ENCODE results near the gene CCDC82. TPM values are rescaled to one million over a fixed set of nuclear protein-coding genes. Genes with fewer than 3 reads are reported as not detected.

The CCDC82 gene
- total RNA-seq, 2 donors from 2014 or later = 13.6 to 23.6 TPM

DNA sequence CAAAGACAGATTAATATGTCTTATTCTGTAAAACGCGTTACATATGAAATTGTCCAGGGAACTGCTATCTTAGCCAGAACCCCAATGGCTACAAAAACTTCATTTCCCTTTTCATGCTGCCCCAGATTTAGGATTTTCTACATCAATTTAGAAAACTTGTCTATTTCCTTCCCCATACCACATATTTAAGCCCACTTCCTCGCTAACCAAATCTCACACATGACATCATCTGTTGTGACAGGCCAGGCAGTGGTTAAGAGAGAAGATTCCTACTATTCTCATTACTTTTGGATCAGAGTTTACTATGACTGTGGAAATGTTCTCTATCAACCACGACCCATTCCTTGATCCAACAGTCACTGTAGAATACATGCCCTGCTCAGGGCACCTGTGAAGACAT is 15.9 kb downstream of the CCDC82 start:
- intact Hi-C loops (cut with DNase I, micrococcal nuclease) = no loop called here
- ATAC-seq = no peak
- no peak for DNase-seq

DNA sequence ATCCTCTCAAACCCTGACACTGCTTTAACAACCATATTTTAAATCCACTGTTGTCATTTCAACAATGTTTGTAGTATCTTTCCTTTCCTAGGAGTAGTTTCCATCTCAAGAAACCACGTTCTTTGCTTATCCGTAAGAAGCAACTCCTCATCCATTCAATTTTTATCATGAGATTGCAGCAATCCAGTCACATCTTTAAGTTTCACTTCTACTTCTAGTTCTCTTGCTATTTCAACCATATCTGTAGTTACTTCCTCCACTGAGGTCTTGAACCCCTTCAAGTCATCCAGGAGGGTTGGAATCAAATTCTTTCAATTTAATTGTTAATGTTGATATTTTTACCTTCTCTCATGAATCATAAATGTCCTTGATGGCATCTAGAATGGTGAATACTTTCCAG is 22.4 kb downstream of the CCDC82 start:
- intact Hi-C loops (cut with DNase I, micrococcal nuclease) = no loop called here
- ATAC-seq (no peak), DNase-seq (no peak)

DNA sequence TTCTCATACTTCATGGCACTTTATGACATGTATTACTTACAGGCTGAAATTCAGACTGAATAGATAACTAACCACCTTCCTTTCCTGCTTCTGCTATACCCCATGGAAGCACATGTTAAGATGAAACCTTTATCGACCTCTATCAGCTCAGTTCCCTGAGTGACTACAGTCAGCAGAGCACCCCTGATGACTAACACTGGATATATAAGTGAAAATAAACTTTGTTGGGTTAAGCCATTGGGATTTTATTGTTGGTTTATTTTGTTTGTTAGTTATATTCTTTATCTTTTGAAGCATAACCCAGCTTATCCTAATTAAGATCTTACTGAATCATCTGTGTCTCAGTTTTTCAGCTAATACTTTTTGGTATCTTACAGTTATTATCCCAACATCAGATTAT is 23.7 kb downstream of the CCDC82 start:
- ATAC-seq = no peak
- no peak for DNase-seq
- intact Hi-C loops (cut with DNase I, micrococcal nuclease) = no loop called here

GRCh38 chr11:96365493-96365892 is 24.2 kb downstream of the CCDC82 start:
- DNase-seq (no peak), ATAC-seq (no peak)
- intact Hi-C loops (cut with DNase I, micrococcal nuclease) = no loop called here

DNA sequence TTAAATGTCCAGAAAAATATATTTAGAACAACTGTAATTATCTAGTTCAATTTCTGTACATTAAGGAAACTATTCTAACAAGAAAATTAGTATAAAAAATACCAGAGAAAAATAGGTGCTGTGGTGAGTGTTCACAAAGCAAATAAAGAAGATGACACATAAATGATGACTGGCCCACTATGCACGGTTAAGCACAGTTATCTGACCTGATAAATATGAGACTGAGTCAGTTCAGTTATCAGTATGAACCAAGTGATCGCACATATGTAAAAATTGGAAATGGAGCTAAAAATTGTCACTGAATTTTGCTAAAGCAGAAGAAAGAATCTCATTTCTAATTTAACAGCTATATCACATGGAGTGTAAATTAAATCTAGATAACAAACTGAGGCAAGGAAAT is 27.9 kb downstream of the CCDC82 start:
- ATAC-seq = no peak
- intact Hi-C loops (cut with DNase I, micrococcal nuclease) = no loop called here
- no peak for DNase-seq

GRCh38 chr11:96358321-96358720 is 31.4 kb downstream of the CCDC82 start:
- DNase-seq = no peak
- intact Hi-C loops (cut with DNase I, micrococcal nuclease) = loop anchor here in 1 of 2 donors (10.0 kb wide), 1 partner anchor 514 kb away; no protein-coding TSS in a partner anchor
- no peak for ATAC-seq

DNA sequence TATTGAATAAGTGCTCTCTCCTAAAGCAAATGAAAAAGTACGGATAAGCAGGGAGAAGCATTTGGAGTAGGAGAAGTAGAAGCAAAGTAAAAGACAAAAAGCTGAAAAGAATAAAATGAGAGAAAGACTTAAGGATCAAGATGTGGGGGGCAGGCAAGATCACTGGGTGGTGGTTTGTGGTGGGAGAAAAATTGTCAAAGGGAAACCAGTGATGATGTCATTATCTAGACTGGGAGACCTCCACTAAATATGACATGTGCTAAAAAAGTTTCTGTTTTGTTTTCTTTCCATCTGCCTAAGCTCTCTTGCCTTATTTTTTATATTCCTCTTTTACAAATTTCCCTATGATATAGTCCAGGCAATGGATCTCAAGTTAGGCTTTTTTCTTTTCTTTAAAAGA is 31.9 kb downstream of the CCDC82 start:
- intact Hi-C loops (cut with DNase I, micrococcal nuclease) = loop anchor here in 1 of 2 donors (10.0 kb wide), 1 partner anchor 513 kb away; no protein-coding TSS in a partner anchor
- DNase-seq (no peak), ATAC-seq (no peak)

DNA sequence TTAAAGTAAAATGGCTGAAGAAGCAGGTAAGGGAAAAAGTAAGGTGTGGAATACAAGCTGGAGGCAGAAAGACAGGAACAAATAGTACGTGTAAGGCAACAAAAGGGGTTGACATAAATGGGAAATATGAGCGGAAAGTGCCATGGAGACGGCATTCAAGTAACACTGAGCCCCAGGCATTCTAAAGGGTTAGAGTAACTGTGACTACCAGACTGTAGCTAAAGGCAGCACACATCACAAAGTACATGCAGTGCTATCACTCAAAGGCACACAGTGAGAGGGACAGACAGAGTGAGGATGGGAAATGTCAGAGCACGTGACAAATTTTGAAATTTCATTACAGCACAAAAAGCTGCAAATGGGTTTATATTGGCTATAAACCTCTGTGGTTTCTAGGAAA is 32.9 kb downstream of the CCDC82 start:
- ATAC-seq = no peak
- no peak for DNase-seq
- intact Hi-C loops (cut with DNase I, micrococcal nuclease) = loop anchor here in 1 of 2 donors (10.0 kb wide), 1 partner anchor 512 kb away; no protein-coding TSS in a partner anchor

DNA sequence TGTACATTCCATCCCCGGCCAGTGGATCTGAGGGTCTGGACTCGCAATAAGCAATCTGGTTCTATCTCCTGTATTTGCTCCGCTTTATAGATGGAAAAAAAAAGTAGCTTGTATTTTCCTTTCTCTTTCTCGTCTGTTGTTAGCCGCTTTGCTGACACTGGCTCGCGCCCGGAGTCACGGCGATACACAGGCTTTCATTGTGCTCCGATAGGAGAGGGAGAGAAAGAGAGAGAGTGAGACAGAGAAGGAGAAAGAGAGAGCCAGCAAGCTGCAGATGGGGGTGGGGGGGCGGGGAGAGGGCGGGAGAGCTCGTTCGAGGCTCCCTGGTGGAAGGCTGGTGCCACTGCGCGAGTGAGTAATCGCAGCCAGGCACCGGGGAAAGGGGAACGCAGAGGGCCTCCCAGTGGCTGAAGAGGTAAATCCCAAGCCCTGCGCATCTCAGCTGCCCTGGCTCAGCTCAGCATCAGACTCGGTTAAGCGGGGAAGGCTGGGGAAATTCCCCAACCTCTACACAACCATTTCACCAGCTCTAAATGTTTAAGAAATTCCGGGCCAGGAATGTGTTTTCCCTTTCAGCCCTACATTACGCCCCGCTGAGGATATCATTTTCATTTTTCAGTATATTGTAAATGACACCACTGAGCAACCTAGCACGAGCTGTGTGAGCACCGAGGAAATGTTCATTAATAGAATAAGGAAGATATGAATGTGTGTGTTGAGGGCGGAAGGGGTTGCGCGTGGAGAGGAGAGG is 46.6 kb downstream of the CCDC82 start, which contains the start of gene MAML2:
MAML2 (minus strand) TSS at position 235 of the 751 bp plus-strand sequence. CDS start 1,300 bp downstream, outside the sequence.
- intact Hi-C loops (cut with DNase I, micrococcal nuclease) = no loop called here
- DNase-seq = peak; percentile 92 to 93
- ATAC-seq = peak; percentile 88

DNA sequence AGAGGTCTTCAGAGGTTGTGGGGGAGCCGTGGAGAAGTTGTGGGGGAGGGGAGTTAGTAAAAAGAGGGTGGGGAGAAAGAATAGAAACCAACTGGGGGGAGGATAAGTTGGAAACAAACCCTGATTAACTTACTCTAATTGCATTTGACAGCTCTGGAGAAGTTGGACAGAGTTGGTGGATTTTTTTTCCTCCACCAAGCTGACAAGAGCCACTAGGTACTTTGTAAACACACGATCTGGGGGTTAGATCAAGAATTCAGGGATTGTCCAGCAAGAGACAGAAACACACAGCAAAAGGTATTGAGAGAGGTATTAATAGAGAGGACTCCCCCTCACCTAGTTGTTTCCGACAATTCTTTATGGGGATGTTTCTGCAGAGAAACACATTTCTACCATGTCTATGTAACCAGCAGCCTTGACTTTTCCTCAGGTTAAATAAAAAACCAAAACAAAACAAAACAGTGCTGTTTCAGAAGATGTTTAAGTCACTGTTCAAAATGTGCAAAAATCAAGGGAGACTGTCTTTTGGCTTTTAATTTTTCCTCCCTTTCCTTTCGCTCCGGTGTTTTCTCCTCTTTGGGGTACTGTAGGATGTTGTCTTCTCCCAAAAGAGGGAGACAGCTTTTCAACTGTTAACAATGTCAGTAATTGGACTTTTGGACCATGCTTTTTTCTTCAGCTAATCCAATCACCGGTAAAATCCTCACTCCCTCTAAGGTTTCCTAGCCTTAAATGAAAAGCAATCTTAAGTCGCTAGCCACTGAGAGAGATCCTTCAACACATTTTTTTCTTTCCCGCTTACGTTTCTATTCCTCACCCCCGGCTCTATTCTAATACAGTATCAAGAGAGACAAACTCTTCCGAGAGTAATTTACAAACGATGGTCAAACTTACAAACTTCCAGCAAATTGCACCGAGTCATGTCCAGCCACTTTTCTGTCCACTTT is 47.4 kb downstream of the CCDC82 start:
- peak; percentile 22 for ATAC-seq
- DNase-seq = no peak
- intact Hi-C loops (cut with DNase I, micrococcal nuclease) = no loop called here

GRCh38 chr11:96341211-96342013 is 48.3 kb downstream of the CCDC82 start:
- intact Hi-C loops (cut with DNase I, micrococcal nuclease) = loop anchor here in 1 of 2 donors (2.0 kb wide), 1 partner anchor 285 kb away; no protein-coding TSS in a partner anchor
- peak; percentile 65 to 75 for DNase-seq
- peak; percentile 56 for ATAC-seq

GRCh38 chr11:96340555-96340885 is 49.2 kb downstream of the CCDC82 start:
- intact Hi-C loops (cut with DNase I, micrococcal nuclease) = loop anchor here in 1 of 2 donors (2.0 kb wide), 1 partner anchor 284 kb away; no protein-coding TSS in a partner anchor

DNA sequence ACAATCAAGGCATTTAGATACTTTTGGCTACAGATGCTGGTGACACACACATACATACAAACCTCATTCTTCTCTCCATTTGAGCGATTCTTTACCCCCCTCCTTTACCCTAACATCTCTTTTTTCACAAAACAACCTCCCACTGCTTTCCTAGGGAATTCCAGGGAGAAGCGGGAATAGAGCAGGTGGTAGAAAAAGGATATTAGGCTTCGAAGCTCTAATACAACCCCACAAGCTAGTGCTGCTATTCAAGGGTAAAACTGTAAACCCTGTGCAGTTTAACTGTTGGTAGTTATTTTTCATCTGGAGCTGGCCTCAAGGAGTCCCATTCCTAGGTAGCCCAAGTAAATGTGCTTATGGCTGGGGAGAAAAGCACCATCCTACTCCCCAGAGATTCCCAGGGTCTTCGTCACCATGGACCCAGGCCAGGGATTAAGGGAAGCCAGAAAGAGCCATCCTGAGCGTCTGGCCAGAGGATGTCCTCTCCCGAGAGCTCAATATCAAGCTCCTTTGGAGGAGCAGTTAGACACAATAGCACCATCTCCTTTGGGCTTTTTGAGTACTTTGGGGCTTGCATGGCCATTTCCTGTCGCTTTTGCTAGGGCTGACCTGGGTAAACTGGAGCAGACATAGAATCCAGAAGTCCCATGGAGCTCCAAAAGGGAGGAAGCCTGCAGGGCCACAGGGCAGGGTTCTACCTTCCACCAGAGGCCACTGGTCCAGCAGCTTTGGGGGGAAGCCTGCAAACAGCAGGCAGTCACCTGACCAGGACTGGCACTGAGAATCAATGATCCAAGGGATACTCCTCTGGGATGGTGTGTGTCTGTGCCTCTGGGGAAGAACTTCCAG is 49.8 kb downstream of the CCDC82 start:
- DNase-seq = peak in 1 of 2 donors; percentile 39
- no peak for ATAC-seq
- intact Hi-C loops (cut with DNase I, micrococcal nuclease) = loop anchor here in 1 of 2 donors (2.0 kb wide), 1 partner anchor 283 kb away; no protein-coding TSS in a partner anchor

More at GRCh38 chr11:96340555-96340885, 49.2 kb downstream of the CCDC82 start:
- no peak for ATAC-seq
- no peak for DNase-seq

DNA sequence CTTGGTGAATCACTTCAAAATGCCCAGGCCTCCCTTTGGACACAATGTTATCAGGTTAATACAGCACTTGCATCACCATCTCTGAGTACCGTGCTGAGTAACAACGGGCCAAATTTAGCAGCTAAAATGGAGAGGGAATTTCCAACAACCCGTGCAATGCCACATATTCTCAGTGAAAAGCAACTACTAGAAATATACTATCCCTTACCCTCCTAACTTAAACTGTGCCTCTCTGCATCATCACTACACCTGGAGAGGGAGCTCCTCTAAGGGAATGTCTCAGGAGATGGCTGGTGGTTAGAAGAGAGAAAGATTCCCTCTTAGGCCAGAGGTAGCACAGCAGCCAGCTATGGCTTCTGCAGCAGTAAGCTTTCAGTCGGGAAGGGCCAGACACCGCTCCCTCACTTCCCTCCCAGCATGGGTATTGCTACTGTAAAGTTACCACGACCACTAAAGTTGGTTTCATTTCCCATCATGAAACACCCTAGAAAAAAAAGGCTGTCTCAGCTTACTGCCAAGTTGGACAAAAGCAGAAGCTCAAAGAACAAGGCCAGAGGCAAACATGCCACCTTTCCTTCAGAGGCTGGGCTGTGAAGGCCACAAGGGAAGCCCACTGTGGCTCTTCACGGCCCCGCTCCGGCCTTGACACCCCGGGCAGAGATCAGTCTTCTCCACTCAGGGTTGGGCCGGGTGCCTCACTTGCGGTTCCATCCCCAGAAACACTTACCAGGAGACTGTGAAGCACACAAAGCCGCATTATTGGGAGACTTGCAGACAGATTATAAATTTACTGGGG is 50.6 kb downstream of the CCDC82 start:
- intact Hi-C loops (cut with DNase I, micrococcal nuclease) = no loop called here
- peak; percentile 45 to 56 for DNase-seq
- peak; percentile 11 for ATAC-seq

- DNase-seq = peak in 1 of 2 donors; percentile 34
These were observed 51.9 kb downstream of the CCDC82 start for GRCh38 chr11:96337541-96338431.

GRCh38 chr11:96335388-96335787 is 54.3 kb downstream of the CCDC82 start:
- intact Hi-C loops (cut with DNase I, micrococcal nuclease) = no loop called here
- DNase-seq (no peak), ATAC-seq (peak; percentile 53)

More at GRCh38 chr11:96337541-96338431, 51.9 kb downstream of the CCDC82 start:
- ATAC-seq = peak; percentile 53
- intact Hi-C loops (cut with DNase I, micrococcal nuclease) = no loop called here
